GM18907 (cell line): ENCODE data around the gene GDPD3.

Experiments
- ATAC-seq: cut with Tn5 transposase; IDR thresholded peaks from one replicate; pipeline ENCODE4 v1.9.1; 2021; ENCODE audit warnings: mild to moderate bottlenecking, moderate library complexity; ENCODE audit not compliant: unreplicated experiment

GDPD3 gene

DNA sequence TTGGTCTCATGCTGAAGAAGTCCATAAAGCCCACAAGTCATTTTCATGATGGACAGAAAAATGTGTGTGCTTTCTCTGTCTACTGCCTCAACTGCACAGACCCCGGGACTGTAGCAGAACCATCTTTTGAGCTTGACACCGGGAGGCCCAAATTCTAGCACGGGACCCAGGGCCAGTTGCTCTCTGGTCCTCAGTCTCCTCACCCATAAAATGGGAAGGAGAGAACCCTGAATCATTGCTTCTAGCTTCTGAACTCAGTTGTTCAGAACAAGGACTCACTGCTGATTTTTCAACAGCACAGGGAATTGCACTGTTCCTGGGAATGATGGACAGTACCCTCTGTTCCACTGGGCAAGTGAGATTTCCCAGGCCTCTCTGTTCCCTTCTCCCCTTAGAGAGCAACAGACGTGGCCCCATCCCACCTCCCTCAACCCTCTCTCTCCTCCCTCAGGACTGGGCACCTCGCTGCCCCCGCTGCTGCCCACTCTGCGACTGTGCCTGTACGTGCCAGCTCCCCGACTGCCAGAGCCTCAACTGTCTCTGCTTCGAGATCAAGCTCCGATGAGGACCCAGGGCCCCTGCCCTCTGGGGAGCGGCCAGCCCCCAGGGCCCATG is 50.0 kb downstream of the GDPD3 start:
- ATAC-seq = peak; percentile 1

DNA sequence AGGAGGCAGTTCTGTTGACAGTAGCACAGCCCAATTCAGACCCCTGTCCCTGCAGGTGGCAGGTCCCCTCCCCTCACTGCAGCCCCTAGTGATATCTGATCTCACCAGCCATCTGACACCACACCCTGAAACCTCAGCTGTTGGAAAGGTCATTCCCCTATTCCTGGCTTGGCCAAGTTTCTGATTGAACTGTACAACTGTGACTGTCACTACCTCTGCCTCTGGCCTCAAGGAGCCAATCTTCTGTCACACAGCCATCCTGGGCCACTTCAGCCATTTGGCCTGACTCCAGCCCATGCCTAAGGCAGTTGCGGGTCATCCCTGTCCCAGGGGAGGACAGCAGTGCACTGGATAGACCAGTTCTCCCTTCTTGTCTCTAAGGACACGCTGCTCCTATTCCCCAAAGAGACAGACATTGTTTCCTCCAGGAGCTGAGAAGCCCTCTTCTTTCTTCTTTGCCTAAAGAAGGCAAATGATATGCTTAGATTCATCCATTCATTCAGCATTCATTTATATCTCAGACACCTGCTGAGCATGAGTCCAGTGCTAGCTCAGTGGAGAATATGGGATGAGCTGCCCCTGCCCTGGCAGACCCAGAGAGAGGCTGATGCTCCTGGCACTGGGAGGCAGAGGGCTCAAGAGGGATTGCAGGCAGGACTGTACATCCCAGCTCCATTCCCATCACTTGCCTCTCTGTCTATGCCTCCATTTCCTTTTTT is 52.3 kb downstream of the GDPD3 start:
- no peak for ATAC-seq

DNA sequence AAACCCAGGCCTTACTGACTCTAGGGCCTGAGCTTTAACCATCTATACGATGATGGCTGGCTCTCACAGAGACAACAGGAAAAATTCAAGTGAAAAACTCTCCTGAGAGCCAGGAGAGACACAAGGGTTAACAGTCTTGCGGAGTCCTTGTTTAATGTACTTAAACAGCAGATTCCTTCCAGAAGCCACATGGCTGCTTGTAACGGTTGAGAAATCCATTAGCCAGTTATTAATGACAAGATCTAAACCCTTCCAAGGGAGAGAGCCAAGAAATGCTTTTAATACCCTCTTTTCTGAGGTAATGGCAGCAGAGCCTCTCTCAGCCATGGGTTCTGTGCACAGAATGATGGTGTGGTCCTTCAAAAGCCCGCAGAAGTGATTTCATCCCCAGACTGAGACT is 53.0 kb downstream of the GDPD3 start:
- no peak for ATAC-seq

DNA sequence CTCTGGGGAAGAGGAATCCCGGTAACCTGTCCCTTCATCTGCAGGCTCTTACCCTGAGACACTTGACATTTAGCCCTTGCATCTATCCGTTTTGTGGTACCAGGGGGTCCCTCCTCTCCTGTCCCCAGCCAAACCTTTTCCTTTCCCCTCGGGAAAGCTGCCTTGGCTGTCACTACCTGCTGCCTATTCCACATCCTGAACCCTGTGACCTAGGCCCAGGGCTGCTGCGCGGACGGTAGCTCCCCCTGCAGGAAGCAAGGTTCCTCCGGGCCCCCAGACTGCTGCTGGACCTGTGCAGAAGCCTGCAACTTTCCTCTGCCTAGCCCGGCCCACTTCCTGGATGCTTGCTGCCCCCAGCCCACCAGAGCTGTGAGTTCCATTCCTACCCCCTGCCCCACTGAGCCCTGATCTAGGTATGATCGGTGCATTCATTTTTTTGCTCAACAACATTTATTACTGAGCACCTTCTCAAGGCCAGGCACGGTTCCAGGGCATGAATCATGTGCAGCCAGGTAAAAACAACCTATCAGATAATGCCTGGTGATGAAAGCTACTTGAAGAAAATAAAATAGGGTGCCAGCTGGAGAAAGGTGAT is 58.3 kb downstream of the GDPD3 start:
- no peak for ATAC-seq
